Measurements from ENCODE around the gene PRKD2. TPM values are rescaled to one million over a fixed set of nuclear protein-coding genes. Genes with fewer than 3 reads are reported as not detected.

PRKD2 gene
- total and polyA plus RNA-seq, 2 of the 8 experiments (the other 6 are each of a cell fraction or from before 2014, with no cell fraction given): 24.4 to 63.8 TPM

DNA sequence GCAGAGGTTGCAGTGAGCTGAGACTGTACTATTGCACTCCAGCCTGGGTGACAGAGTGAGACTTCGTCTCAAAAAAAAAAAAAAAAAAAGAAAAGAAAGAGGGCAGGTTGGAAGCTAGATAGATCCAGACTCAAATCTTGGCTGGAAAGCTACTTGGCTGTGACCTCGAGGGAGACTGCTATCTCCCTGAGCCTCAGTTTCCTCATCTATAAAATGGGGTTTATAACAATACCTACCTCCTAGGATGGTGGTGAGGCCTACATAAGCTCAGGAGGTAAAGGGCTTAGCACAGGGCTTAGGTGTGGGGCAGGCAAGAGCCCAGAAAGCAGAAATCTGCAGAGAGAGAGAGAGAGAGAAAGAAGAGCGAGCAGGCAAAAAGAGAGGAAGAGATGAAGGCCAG is 31.7 kb downstream of the PRKD2 start (continued):
- TF ChIP-seq POLR2AphosphoS5 (IDR thresholded peaks at IDR 0.05; ENCODE audit: low read depth, low read length) (no peak), CHD1 (IDR thresholded peaks at IDR 0.05; ENCODE audit: low read depth, low read length) (no peak), MAFK (IDR thresholded peaks at IDR 0.05; ENCODE audit: low read depth, low read length) (no peak), JUND (IDR thresholded peaks at IDR 0.05; ENCODE audit: low read length) (no peak), CTCF (IDR thresholded peaks at IDR 0.05; ENCODE audit: control extremely low read depth in 1 of 3, insufficient read depth in 1 of 3, low read depth in 1 of 3, low read length in 3 of 3) (no peak)

Data from H1 (cell line).